Measurements from ENCODE around the gene MRPL36. TPM values are rescaled to one million over a fixed set of nuclear protein-coding genes. Genes with fewer than 3 reads are reported as not detected.

The MRPL36 gene
- total RNA-seq, 1 experiment from 2014 or later, result 116 TPM

DNA sequence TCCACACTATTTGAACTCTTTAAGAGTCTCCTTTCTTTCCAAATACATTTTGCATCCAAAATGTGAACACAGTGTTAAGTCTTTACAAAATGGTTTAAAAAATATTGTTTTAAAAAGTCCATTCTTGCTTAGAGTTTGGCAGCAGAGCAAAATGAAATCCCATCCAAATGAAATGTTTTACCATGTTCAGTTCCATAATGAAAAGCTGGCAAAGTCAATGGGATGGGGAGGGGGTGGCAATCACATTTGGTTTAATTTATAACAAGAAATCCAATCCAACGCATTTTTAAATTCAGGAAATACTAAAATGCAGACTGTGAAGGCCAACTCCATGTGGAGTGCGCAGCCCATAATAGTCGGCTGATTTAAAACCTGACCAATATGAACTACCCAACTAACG, 39.4 kb downstream of the MRPL36 start:
- Histone ChIP-seq H3K27ac (ENCODE audit: low read length) (no peak overlapping the region), H3K4me1 (ENCODE audit: insufficient read depth, low read length) (no peaks in the 10 kb centered on the region), H3K36me3 (ENCODE audit: low read depth, low read length) (no peaks in the 10 kb centered on the region), H3K4me3 (ENCODE audit: low read length) (no peak overlapping the region), H2AFZ (ENCODE audit: low read length) (no peak overlapping the region), H3K4me2 (ENCODE audit: low read length) (no peak overlapping the region), H3K27me3 (ENCODE audit: low read length) (peaks cover 62% of the 10 kb centered on the region), H3K9me2 (replicated peaks; ENCODE audit: low read length) (no peaks in the 10 kb centered on the region), H3K9ac (ENCODE audit: low read length) (no peak overlapping the region), H4K20me1 (ENCODE audit: low read length) (no peaks in the 10 kb centered on the region), H3F3A (ENCODE audit: low read length, unreplicated experiment) (no peaks in the 10 kb centered on the region), H3K79me2 (ENCODE audit: low read length) (no peaks in the 10 kb centered on the region), H3K9me3 (ENCODE audit: low read length) (no peaks in the 10 kb centered on the region)
- intact Hi-C loops (cut with micrococcal nuclease), result loop anchor here (10.0 kb wide), 1 partner anchor 395 kb away; no protein-coding TSS in a partner anchor
- ChIA-PET POLR2A (ENCODE audit: unreplicated experiment) (no interaction called here), CTCF (no interaction called here)
- ATAC-seq (no peak), DNase-seq (no peak)
- no peak for TF ChIP-seq EZH2phosphoT487 (IDR thresholded peaks at IDR 0.05; ENCODE audit: borderline replicate concordance, low read length)
- TF ChIP-seq, protein P1, sequence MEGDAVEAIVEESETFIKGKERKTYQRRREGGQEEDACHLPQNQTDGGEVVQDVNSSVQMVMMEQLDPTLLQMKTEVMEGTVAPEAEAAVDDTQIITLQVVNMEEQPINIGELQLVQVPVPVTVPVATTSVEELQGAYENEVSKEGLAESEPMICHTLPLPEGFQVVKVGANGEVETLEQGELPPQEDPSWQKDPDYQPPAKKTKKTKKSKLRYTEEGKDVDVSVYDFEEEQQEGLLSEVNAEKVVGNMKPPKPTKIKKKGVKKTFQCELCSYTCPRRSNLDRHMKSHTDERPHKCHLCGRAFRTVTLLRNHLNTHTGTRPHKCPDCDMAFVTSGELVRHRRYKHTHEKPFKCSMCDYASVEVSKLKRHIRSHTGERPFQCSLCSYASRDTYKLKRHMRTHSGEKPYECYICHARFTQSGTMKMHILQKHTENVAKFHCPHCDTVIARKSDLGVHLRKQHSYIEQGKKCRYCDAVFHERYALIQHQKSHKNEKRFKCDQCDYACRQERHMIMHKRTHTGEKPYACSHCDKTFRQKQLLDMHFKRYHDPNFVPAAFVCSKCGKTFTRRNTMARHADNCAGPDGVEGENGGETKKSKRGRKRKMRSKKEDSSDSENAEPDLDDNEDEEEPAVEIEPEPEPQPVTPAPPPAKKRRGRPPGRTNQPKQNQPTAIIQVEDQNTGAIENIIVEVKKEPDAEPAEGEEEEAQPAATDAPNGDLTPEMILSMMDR (conservative IDR thresholded peaks at IDR 0.05; ENCODE audit: low read depth, low read length), result no peak
- no peak for TF ChIP-seq EZH2 (IDR thresholded peaks at IDR 0.05; ENCODE audit: low read length, unreplicated experiment)
- BruUV-seq (replicated peaks), result no TSS peak

DNA sequence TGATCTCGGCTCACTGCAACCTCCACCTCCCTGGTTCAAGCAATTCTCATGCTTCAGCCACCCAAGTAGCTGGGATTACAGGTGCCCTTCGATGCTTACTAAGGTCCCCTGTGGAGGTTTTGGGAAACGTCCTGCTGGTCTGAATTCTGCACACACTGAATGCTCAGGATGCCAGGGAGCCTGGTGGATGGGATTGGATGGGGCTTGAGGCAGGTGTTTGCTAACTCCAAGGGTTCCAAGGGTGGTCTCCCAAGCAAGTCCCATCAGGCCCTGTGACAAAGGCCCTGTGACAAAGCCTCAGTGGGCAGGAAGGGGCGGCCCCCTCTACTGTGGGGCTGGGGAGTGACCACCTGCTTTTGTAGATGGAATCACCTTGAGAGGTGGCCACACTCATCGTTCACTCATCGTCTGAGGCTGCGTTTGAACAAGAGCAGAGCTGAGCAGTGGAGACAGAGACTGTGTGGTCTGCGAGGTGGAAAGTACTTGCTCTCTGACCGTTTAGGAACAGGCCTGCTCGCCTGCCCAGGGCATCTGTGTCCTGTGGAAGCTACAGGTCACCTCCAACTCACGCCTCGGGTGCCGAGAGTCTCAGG, 40.2 kb downstream of the MRPL36 start:
- Histone ChIP-seq H3K9me3 (ENCODE audit: low read length) (no peaks in the 10 kb centered on the region), H4K20me1 (ENCODE audit: low read length) (no peaks in the 10 kb centered on the region), H3K79me2 (ENCODE audit: low read length) (no peaks in the 10 kb centered on the region), H3K36me3 (ENCODE audit: low read depth, low read length) (no peaks in the 10 kb centered on the region), H2AFZ (ENCODE audit: low read length) (no peak overlapping the region), H3K27ac (ENCODE audit: low read length) (no peak overlapping the region), H3F3A (ENCODE audit: low read length, unreplicated experiment) (no peaks in the 10 kb centered on the region), H3K4me3 (ENCODE audit: low read length) (no peak overlapping the region), H3K9ac (ENCODE audit: low read length) (no peak overlapping the region), H3K9me2 (replicated peaks; ENCODE audit: low read length) (no peaks in the 10 kb centered on the region), H3K27me3 (ENCODE audit: low read length) (peaks cover 70% of the 10 kb centered on the region), H3K4me1 (ENCODE audit: insufficient read depth, low read length) (no peaks in the 10 kb centered on the region), H3K4me2 (ENCODE audit: low read length) (no peak overlapping the region)
- intact Hi-C loops (cut with micrococcal nuclease), result no loop called here
- no TSS peak for BruUV-seq (replicated peaks)
- POLR2A ChIA-PET (ENCODE audit: unreplicated experiment), result no interaction called here
- DNase-seq, result no peak
- CTCF ChIA-PET, result no interaction called here
- no peak for ATAC-seq
- TF ChIP-seq, protein P1 (conservative IDR thresholded peaks at IDR 0.05; ENCODE audit: low read depth, low read length), result no peak
- TF ChIP-seq EZH2phosphoT487 (IDR thresholded peaks at IDR 0.05; ENCODE audit: borderline replicate concordance, low read length), result no peak
- TF ChIP-seq EZH2 (IDR thresholded peaks at IDR 0.05; ENCODE audit: low read length, unreplicated experiment), result no peak

DNA sequence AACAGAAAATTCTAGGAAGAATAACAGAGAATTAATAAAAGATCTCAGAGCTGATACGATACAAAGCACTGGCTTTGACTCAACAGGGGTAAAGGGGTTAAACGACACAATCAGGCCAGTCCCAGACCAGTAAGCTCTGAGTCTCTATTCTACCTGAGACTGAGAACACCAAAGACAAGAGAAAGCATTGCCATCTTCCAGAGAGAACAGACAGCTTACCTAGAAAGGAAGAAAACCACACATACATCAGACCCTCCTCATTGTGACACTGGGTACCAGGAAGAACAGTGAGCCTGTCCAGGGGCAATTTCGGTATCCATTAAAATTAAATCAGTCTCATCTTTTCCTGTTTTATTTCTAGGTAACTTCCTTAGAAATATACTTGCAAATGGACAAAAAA, 41.1 kb downstream of the MRPL36 start:
- no peak overlapping the region for H3K9ac ChIP-seq (ENCODE audit: low read length)
- DNase-seq (no peak), ATAC-seq (no peak)
- H4K20me1 ChIP-seq (ENCODE audit: low read length), result no peaks in the 10 kb centered on the region
- no peaks in the 10 kb centered on the region for H3K4me1 ChIP-seq (ENCODE audit: insufficient read depth, low read length)
- no peak overlapping the region for H2AFZ ChIP-seq (ENCODE audit: low read length)
- H3K79me2 ChIP-seq (ENCODE audit: low read length), result no peaks in the 10 kb centered on the region
- H3K4me2 ChIP-seq (ENCODE audit: low read length), result no peak overlapping the region
- H3K9me3 ChIP-seq (ENCODE audit: low read length), result no peaks in the 10 kb centered on the region
- no TSS peak for BruUV-seq (replicated peaks)
- no peak overlapping the region for H3K4me3 ChIP-seq (ENCODE audit: low read length)
- peaks cover 72% of the 10 kb centered on the region for H3K27me3 ChIP-seq (ENCODE audit: low read length)
- H3F3A ChIP-seq (ENCODE audit: low read length, unreplicated experiment), result no peaks in the 10 kb centered on the region
- H3K27ac ChIP-seq (ENCODE audit: low read length), result no peak overlapping the region
- intact Hi-C loops (cut with micrococcal nuclease), result no loop called here
- TF ChIP-seq, protein P1 (conservative IDR thresholded peaks at IDR 0.05; ENCODE audit: low read depth, low read length), result no peak
- TF ChIP-seq EZH2phosphoT487 (IDR thresholded peaks at IDR 0.05; ENCODE audit: borderline replicate concordance, low read length) (no peak), EZH2 (IDR thresholded peaks at IDR 0.05; ENCODE audit: low read length, unreplicated experiment) (no peak)
- ChIA-PET POLR2A (ENCODE audit: unreplicated experiment) (no interaction called here), CTCF (no interaction called here)
- no peaks in the 10 kb centered on the region for H3K9me2 ChIP-seq (replicated peaks; ENCODE audit: low read length)
- no peaks in the 10 kb centered on the region for H3K36me3 ChIP-seq (ENCODE audit: low read depth, low read length)
